HepG2 (cell line): ENCODE data around the gene GPC6. TPM values are rescaled to one million over a fixed set of nuclear protein-coding genes. Genes with fewer than 3 reads are reported as not detected.

ENCODE experiments used
- DPF2 ChIP-seq: sonication (generic); formaldehyde crosslinking; IDR thresholded peaks from 2 replicates; pipeline ENCODE4 v1.4.0; 2020; ENCODE audit warnings: mild to moderate bottlenecking, low read depth, missing genetic modification reagents, borderline replicate concordance
- EP300 ChIP-seq, 3 experiments: sonication (generic) in 1 of 3; formaldehyde crosslinking in 1 of 3; IDR thresholded peaks; 2 replicates each; pipeline versions ENCODE4 v1.5.1 to v1.6.1; 2011 to 2020; ENCODE audit warnings: low read depth in 2 of 3, low read length in 2 of 3, borderline replicate concordance in 1 of 3, improper control_type of control experiment in 1 of 3, mild to moderate bottlenecking in 1 of 3, missing genetic modification reagents in 1 of 3, moderate library complexity in 1 of 3
- FOXA1 ChIP-seq, 2 experiments: fragments of 450-650 bp in 1 of 2; sonication (generic) in 1 of 2; formaldehyde crosslinking in 1 of 2; IDR thresholded peaks; 2 replicates each; pipeline versions ENCODE4 v1.4.0 to v1.6.1; 2016 to 2020; ENCODE audit warnings: missing genetic modification reagents in 1 of 2
- FOXP4 ChIP-seq: sonication (generic); formaldehyde crosslinking; IDR thresholded peaks from 2 replicates; pipeline ENCODE4 v1.4.0; 2020; ENCODE audit warnings: missing genetic modification reagents
- GABPB1 ChIP-seq: IDR thresholded peaks from 2 replicates; pipeline ENCODE4 v1.6.1; 2016; ENCODE audit warnings: mild to moderate bottlenecking, missing genetic modification reagents, moderate library complexity, missing compliant biosample characterization
- GMEB1 ChIP-seq: sonication (generic); formaldehyde crosslinking; IDR thresholded peaks from 2 replicates; pipeline ENCODE4 v1.5.1; 2020; ENCODE audit warnings: missing genetic modification reagents, mild to moderate bottlenecking, borderline replicate concordance
- MAFG ChIP-seq: sonication (generic); formaldehyde crosslinking; IDR thresholded peaks from 2 replicates; pipeline ENCODE4 v1.5.1; 2020; ENCODE audit warnings: mild to moderate bottlenecking, missing genetic modification reagents
- MED1 ChIP-seq: sonication (generic); formaldehyde crosslinking; IDR thresholded peaks from 2 replicates; pipeline ENCODE4 v1.4.0; 2020; ENCODE audit warnings: missing genetic modification reagents
- MLX ChIP-seq: IDR thresholded peaks from 2 replicates; pipeline ENCODE4 v1.6.1; 2016
- MTF2 ChIP-seq: sonication (generic); formaldehyde crosslinking; IDR thresholded peaks from 2 replicates; pipeline ENCODE4 v1.5.0; 2020; ENCODE audit warnings: missing genetic modification reagents, borderline replicate concordance
- NR2F1 ChIP-seq, 2 experiments: fragments of 450-650 bp in 1 of 2; formaldehyde crosslinking in 1 of 2; IDR thresholded peaks; 2 replicates each; pipeline versions ENCODE4 v1.5.0 to v1.6.1; 2016 to 2020; ENCODE audit warnings: mild to moderate bottlenecking in 1 of 2, missing compliant biosample characterization in 1 of 2, missing genetic modification reagents in 1 of 2, moderate library complexity in 1 of 2
- NR2F6 ChIP-seq, 2 experiments: IDR thresholded peaks; 2 replicates each; pipeline ENCODE4 v1.6.1; 2016; ENCODE audit warnings: antibody characterized with exemption in 1 of 2, mild to moderate bottlenecking in 1 of 2
- RFXAP ChIP-seq: sonication (generic); formaldehyde crosslinking; IDR thresholded peaks from 2 replicates; pipeline ENCODE4 v1.4.0; 2020; ENCODE audit warnings: missing genetic modification reagents, borderline replicate concordance
- SAP130 ChIP-seq: IDR thresholded peaks from 2 replicates; pipeline ENCODE4 v1.6.1; 2016; ENCODE audit warnings: low read depth
- SOX6 ChIP-seq, 2 experiments: fragments of 450-650 bp in 1 of 2; sonication (generic) in 1 of 2; formaldehyde crosslinking in 1 of 2; IDR thresholded peaks; 2 replicates each; pipeline versions ENCODE4 v1.4.0 to v1.6.1; 2017 to 2020; ENCODE audit warnings: antibody characterized with exemption in 1 of 2, mild to moderate bottlenecking in 1 of 2, missing genetic modification reagents in 1 of 2
- SRSF1 ChIP-seq: fragments of 200-400 bp; formaldehyde crosslinking; optimal IDR thresholded peaks from 2 replicates; pipeline ENCODE3; 2017; ENCODE audit warnings: mild to moderate bottlenecking, low read depth, low read length, moderate library complexity
- TCF7L2 ChIP-seq: IDR thresholded peaks from 2 replicates; pipeline ENCODE4 v1.6.1; 2011; ENCODE audit warnings: mild to moderate bottlenecking, low read depth, low read length, moderate library complexity
- THAP11 ChIP-seq: IDR thresholded peaks from 2 replicates; pipeline ENCODE4 v1.6.1; 2016; ENCODE audit warnings: missing biosample characterization, missing genetic modification reagents
- THYN1 ChIP-seq: sonication (generic); formaldehyde crosslinking; IDR thresholded peaks from 2 replicates; pipeline ENCODE4 v1.8.1; 2023; ENCODE audit warnings: low read depth, mild to moderate bottlenecking, moderate library complexity, missing genetic modification reagents, borderline replicate concordance
- XRCC5 ChIP-seq: fragments of 200-400 bp; formaldehyde crosslinking; optimal IDR thresholded peaks from 2 replicates; pipeline ENCODE3; 2017; ENCODE audit warnings: mild to moderate bottlenecking, low read length
- ZBTB34 ChIP-seq: sonication (generic); formaldehyde crosslinking; IDR thresholded peaks from 2 replicates; pipeline ENCODE4 v1.8.0; 2022; ENCODE audit warnings: mild to moderate bottlenecking, missing genetic modification reagents
- ZBTB7A ChIP-seq: sonication (generic); formaldehyde crosslinking; IDR thresholded peaks from 2 replicates; pipeline ENCODE4 v1.8.0; 2022; ENCODE audit warnings: mild to moderate bottlenecking, missing genetic modification reagents
- ZNF333 ChIP-seq: sonication (generic); formaldehyde crosslinking; IDR thresholded peaks from 2 replicates; pipeline ENCODE4 v1.4.0; 2020; ENCODE audit warnings: mild to moderate bottlenecking, missing genetic modification reagents, borderline replicate concordance
- ZSCAN22 ChIP-seq: sonication (generic); formaldehyde crosslinking; IDR thresholded peaks from 2 replicates; pipeline ENCODE4 v1.4.0; 2020; ENCODE audit warnings: mild to moderate bottlenecking, missing genetic modification reagents
- polyA plus RNA-seq, 8 experiments: library from polyadenylated mRNA; depleted of rRNA in 3 of 8; stranded (reverse) in 7 of 8; unstranded in 1 of 8; fragments of >200 nt; fragmentation: Illumina TruSeq in 4 of 8; extraction: Trizol in 4 of 8; gene quantifications; 2 replicates each; pipeline versions ENCODE4 v1.2.1 to v1.2.3, GENCODE V29; 2011 to 2016; ENCODE audit warnings: low read depth in 4 of 8, missing spikeins in 1 of 8, mixed read lengths in 1 of 8; ENCODE audit not compliant: insufficient read depth in 1 of 8
- total RNA-seq, 5 experiments: library from RNA; depleted of rRNA; stranded (reverse); fragments of >200 nt; fragmentation: Illumina TruSeq; extraction: Trizol; gene quantifications; 2 replicates each; pipeline ENCODE4 v1.2.3, GENCODE V29; 2016; ENCODE audit warnings: low read depth in 1 of 5

The GPC6 gene
- total and polyA plus RNA-seq, 2 of the 13 experiments (the other 11 are each of a cell fraction or from before 2014, with no cell fraction given), result 24.5 to 33.9 TPM

- TF ChIP-seq DPF2 (CRISPR knock-in tag) (0 out of 2 replicates have a peak, but pooled peaks have one; percentile 68), THYN1 (CRISPR knock-in tag) (no peak), NR2F1 (CRISPR knock-in tag; IDR thresholded peaks at IDR 0.05) (no peak), THAP11 (no peak), MLX (0 out of 2 replicates have a peak, but pooled peaks have one; percentile 13), MED1 (no peak), SOX6 (IDR thresholded peaks at IDR 0.05) (no peak), SOX6 (CRISPR knock-in tag; IDR thresholded peaks at IDR 0.05) (peak; percentile 48; the same call in 1 of the 2 replicates), XRCC5 (no peak), ZBTB34 (CRISPR knock-in tag) (no peak), RFXAP (CRISPR knock-in tag) (no peak), TCF7L2 (no peak), MTF2 (CRISPR knock-in tag) (no peak), GMEB1 (no peak), ZSCAN22 (no peak), ZBTB7A (CRISPR knock-in tag) (no peak), SAP130 (CRISPR knock-in tag) (peak; percentile 39; the same call in 1 of the 2 replicates), MAFG (CRISPR knock-in tag) (no peak), SRSF1 (no peak), FOXA1 (IDR thresholded peaks at IDR 0.05) (peak; percentile 30; the same call in 1 of the 2 replicates), FOXA1 (CRISPR knock-in tag; IDR thresholded peaks at IDR 0.05) (peak; percentile 64), NR2F6 (IDR thresholded peaks at IDR 0.05) (no peak), NR2F6 (CRISPR knock-in tag; IDR thresholded peaks at IDR 0.05) (no peak), ZNF333 (no peak), FOXP4 (peak; percentile 70), GABPB1 (no peak), EP300 (IDR thresholded peaks at IDR 0.05; ENCODE audit: low read depth in 2 of 2, low read length in 2 of 2) (0 out of 4 replicates have a peak, but pooled peaks of 1 of the 2 experiments have one; percentile 42), EP300 (CRISPR knock-in tag; IDR thresholded peaks at IDR 0.05; ENCODE audit: borderline replicate concordance) (no peak)
Measured at GRCh38 chr13:94178625-94179244, 952.1 kb downstream of the GPC6 start (continued).
